ENCODE data around the gene DRC1. TPM values are rescaled to one million over a fixed set of nuclear protein-coding genes. Genes with fewer than 3 reads are reported as not detected.

DRC1 gene
- total and polyA plus RNA-seq, 8 donors: 0.92 to 7.9 (median 4.5) TPM; not detected in 1

DNA sequence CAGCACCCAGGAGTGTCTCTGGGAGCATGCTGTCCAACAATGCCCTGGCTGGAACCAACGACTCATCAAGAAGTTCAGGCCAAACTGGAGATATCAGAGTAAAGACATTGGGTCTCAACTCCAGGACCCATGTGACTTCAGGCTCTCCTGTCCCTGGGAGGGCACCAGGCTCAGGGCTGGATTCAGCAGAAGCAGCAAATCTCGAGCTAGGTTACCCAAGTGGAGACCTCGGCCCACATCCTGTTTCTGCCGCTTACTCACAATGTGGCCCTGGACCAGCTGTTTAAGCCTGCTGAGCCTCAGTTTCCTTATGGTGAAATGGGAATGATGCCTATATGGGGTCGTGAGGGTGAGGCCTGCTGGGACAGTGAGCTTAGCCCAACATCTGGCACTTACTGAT lies 85.5 kb downstream of the DRC1 start:
- no peaks in the 10 kb centered on the region for H3K4me1 ChIP-seq
- TF ChIP-seq, protein P1, sequence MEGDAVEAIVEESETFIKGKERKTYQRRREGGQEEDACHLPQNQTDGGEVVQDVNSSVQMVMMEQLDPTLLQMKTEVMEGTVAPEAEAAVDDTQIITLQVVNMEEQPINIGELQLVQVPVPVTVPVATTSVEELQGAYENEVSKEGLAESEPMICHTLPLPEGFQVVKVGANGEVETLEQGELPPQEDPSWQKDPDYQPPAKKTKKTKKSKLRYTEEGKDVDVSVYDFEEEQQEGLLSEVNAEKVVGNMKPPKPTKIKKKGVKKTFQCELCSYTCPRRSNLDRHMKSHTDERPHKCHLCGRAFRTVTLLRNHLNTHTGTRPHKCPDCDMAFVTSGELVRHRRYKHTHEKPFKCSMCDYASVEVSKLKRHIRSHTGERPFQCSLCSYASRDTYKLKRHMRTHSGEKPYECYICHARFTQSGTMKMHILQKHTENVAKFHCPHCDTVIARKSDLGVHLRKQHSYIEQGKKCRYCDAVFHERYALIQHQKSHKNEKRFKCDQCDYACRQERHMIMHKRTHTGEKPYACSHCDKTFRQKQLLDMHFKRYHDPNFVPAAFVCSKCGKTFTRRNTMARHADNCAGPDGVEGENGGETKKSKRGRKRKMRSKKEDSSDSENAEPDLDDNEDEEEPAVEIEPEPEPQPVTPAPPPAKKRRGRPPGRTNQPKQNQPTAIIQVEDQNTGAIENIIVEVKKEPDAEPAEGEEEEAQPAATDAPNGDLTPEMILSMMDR (IDR thresholded peaks at IDR 0.05): no peak
- H3K4me3 ChIP-seq: no peak overlapping the region
- H3K27me3 ChIP-seq: no peaks in the 10 kb centered on the region
- no peak overlapping the region for H3K27ac ChIP-seq
- H3K36me3 ChIP-seq: no peaks in the 10 kb centered on the region
- DNase-seq (no peak), ATAC-seq (no peak)
- no peaks in the 10 kb centered on the region for H3K9me3 ChIP-seq
- intact Hi-C loops (cut with DNase I): no loop called here

DNA sequence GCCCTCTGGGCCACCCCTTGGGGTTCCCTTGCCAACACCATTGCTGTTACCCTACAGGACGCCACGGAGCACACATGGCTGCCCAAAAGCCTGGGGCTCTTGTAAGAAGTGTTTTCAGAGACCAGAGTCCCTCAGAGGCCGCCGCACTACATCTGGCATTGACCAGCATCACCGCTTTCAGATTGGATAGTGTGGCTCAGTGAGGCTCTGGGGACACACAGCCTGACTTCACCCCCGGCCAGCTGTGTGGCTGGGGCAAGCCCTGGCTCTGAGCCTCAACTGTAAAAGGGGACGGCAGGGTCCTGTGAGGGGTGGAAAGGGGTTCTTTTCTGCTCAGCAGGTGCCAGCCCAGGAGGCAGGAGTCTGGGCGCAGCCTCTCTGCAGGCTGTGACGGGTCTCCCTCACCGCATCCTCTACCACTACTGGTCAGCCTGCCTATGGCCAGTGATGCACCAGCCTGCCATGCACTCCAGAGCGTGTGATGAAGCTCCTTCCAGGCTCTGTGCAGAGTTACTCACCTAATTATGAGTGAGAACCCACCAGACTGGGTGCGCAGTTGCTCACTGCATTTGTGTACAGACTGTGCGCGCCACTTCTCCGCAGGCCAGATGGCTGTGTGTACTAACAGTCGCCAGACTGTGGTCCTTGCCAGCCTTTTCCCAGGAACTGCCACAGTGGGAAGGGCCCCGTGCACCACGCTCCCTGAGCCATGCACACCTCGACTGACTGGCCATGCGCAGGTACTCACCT lies 86.9 kb downstream of the DRC1 start:
- Histone ChIP-seq H3K27ac (no peak overlapping the region), H3K4me3 (no peak overlapping the region), H3K4me1 (no peaks in the 10 kb centered on the region), H3K36me3 (no peaks in the 10 kb centered on the region), H3K27me3 (no peaks in the 10 kb centered on the region), H3K9me3 (no peaks in the 10 kb centered on the region)
- ATAC-seq (no peak), DNase-seq (no peak)
- intact Hi-C loops (cut with DNase I): no loop called here
- TF ChIP-seq, protein P1 (IDR thresholded peaks at IDR 0.05): no peak

DNA sequence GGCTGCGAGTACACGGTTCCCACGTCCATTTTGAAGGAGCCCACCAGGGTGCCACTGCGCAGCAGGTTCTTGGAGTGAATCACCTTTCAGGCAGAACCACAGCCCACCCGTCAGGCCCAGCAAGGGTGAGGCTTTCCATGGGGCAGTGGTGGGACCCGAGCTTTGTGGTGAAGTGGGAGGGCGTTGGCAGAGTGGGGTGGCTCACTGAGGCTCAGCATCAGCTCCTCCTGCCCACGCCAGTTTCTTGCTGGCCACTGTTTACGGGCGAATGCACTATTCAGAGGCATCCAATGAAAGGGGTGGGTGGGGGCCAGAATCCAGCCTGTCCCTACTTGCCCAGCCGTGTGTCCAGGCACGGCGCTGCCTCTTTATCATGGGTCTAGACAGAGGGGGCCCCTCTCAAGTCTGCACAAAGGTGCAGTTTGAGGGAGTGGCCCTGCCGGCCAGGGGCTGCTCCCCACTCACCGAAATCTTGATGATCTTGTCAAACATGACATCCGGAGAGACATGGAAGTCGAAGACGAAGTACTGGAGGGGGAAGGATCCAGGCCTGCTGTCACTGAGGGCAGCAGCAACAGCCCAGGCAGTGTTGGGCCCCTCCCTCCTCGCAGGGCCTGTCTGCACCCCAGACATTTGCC lies 87.6 kb downstream of the DRC1 start:
- no peaks in the 10 kb centered on the region for H3K9me3 ChIP-seq
- ATAC-seq: no peak
- H3K27ac ChIP-seq: no peak overlapping the region
- intact Hi-C loops (cut with DNase I): no loop called here
- H3K4me3 ChIP-seq: no peak overlapping the region
- TF ChIP-seq, protein P1 (IDR thresholded peaks at IDR 0.05): no peak
- no peaks in the 10 kb centered on the region for H3K27me3 ChIP-seq
- H3K36me3 ChIP-seq: no peaks in the 10 kb centered on the region
- no peaks in the 10 kb centered on the region for H3K4me1 ChIP-seq
- no peak for DNase-seq

DNA sequence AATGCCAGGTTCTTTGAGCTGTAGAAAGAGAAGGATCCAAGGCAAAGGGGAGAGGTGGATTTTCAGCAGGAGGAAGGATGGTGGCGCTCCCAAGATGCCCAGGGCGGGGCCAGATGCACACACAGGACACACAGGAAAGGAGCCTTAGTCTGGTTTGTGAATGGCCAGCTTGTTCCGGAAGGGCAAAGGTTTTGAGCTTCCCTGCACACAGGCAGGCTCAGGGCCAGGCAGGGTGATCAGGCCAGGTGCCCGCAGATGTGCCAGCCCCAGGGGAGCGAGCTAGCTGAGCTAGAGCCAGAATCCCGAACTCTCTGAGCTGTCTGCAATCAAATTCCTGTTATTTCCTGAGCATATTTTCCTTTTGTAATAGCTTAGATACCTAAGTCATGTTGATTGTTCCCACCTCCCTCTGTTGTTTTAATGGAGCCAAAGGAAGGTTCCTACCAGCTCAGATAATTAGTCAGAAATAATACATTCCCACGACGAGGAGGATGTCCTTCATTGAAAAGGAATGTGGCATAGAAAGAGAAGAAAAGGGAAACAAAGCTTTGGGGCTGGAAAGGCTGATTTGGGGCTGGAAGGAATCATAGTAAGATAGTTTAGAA lies 89.9 kb downstream of the DRC1 start:
- no peaks in the 10 kb centered on the region for H3K36me3 ChIP-seq
- H3K27ac ChIP-seq: no peak overlapping the region
- no peak overlapping the region for H3K4me3 ChIP-seq
- intact Hi-C loops (cut with DNase I): no loop called here
- ATAC-seq (no peak), DNase-seq (no peak)
- H3K9me3 ChIP-seq: no peaks in the 10 kb centered on the region
- TF ChIP-seq, protein P1 (IDR thresholded peaks at IDR 0.05): no peak
- H3K4me1 ChIP-seq: no peaks in the 10 kb centered on the region
- H3K27me3 ChIP-seq: no peaks in the 10 kb centered on the region

All from left lung (tissue), 10 donors.